ENCODE data around the gene HIVEP3.

- TF ChIP-seq SMC3 (IDR thresholded peaks at IDR 0.05; ENCODE audit: low read depth, low read length) (no peak), CTCF (IDR thresholded peaks at IDR 0.05) (no peak), USF1 (IDR thresholded peaks at IDR 0.05; ENCODE audit: borderline replicate concordance, low read depth) (no peak), RXRA (IDR thresholded peaks at IDR 0.05; ENCODE audit: borderline replicate concordance, low read depth) (no peak), USF2 (IDR thresholded peaks at IDR 0.05; ENCODE audit: borderline replicate concordance, low read depth, low read length) (no peak), GABPA (IDR thresholded peaks at IDR 0.05; ENCODE audit: low read depth) (no peak), EZH2phosphoT487 (IDR thresholded peaks at IDR 0.05; ENCODE audit: borderline replicate concordance, low read depth) (no peak), POLR2AphosphoS5 (IDR thresholded peaks at IDR 0.05; ENCODE audit: low read depth, low read length) (no peak), MAX (IDR thresholded peaks at IDR 0.05; ENCODE audit: low read depth) (no peak), REST (IDR thresholded peaks at IDR 0.05; ENCODE audit: low read depth, low read length) (no peak), GATA2 (CRISPR knock-in tag; IDR thresholded peaks at IDR 0.05) (no peak), TCF12 (IDR thresholded peaks at IDR 0.05) (no peak)
Observed at GRCh38 chr1:41618066-41618825, 300.5 kb downstream of the HIVEP3 start.
